K562 (cell line): ENCODE results near the gene C1orf74. TPM values are rescaled to one million over a fixed set of nuclear protein-coding genes. Genes with fewer than 3 reads are reported as not detected.

Experiments used
- ATF3 ChIP-seq, 2 experiments: fragments of 450-650 bp in 1 of 2; sonication (generic) in 1 of 2; formaldehyde crosslinking in 1 of 2; IDR thresholded peaks in 1 of 2; conservative IDR thresholded peaks in 1 of 2; 2 replicates each; pipeline versions ENCODE4 v1.6.1 to v1.8.1; 2016 to 2023; ENCODE audit warnings: mild to moderate bottlenecking in 2 of 2, moderate library complexity in 2 of 2, inconsistent platforms in 1 of 2, missing genetic modification reagents in 1 of 2
- ATF7 ChIP-seq: fragments of 450-650 bp; IDR thresholded peaks from 2 replicates; pipeline ENCODE4 v1.7.1; 2014; ENCODE audit warnings: mild to moderate bottlenecking, moderate library complexity
- ETV6 ChIP-seq, 3 experiments: fragments of 150-350 bp in 1 of 3; sonication (generic) in 1 of 3; formaldehyde crosslinking in 1 of 3; IDR thresholded peaks; 2 replicates each; pipeline versions ENCODE4 v1.6.1 to v1.8.0; 2014 to 2022; ENCODE audit warnings: borderline replicate concordance in 2 of 3, low read depth in 2 of 3, antibody characterized with exemption in 1 of 3, low read length in 1 of 3, mild to moderate bottlenecking in 1 of 3, missing genetic modification reagents in 1 of 3
- HMG20B ChIP-seq: fragments of 250-450 bp; sonication (Bioruptor Pico); IDR thresholded peaks from 2 replicates; pipeline ENCODE4 v1.5.0; 2021; ENCODE audit warnings: mild to moderate bottlenecking
- NEUROD1 ChIP-seq: fragments of 150-350 bp; IDR thresholded peaks from 2 replicates; pipeline ENCODE4 v1.6.1; 2014; ENCODE audit warnings: borderline replicate concordance, low read length, low read depth; ENCODE audit not compliant: partially characterized antibody
- PHF20 ChIP-seq: fragments of 450-650 bp; IDR thresholded peaks from 2 replicates; pipeline ENCODE4 v1.6.1; 2018; ENCODE audit not compliant: partially characterized antibody
- POLR2H ChIP-seq: IDR thresholded peaks from 2 replicates; pipeline ENCODE4 v1.6.1; 2016; ENCODE audit warnings: missing genetic modification characterization, low read depth, mild to moderate bottlenecking, control low read depth, missing compliant biosample characterization, moderate library complexity
- SNRNP70 ChIP-seq: fragments of 200-400 bp; formaldehyde crosslinking; optimal IDR thresholded peaks from 2 replicates; pipeline ENCODE3; 2017; ENCODE audit warnings: low read depth, low read length
- ZNF134 ChIP-seq: fragments of 250-450 bp; sonication (Bioruptor Pico); conservative IDR thresholded peaks from 2 replicates; pipeline ENCODE4 v1.4.0; 2020
- ZNF41 ChIP-seq: fragments of 250-450 bp; sonication (Bioruptor Pico); conservative IDR thresholded peaks from 2 replicates; pipeline ENCODE4 v1.4.0; 2020; ENCODE audit warnings: mild to moderate bottlenecking
- ZNF76 ChIP-seq: fragments of 250-450 bp; sonication (Bioruptor Pico); IDR thresholded peaks from 2 replicates; pipeline ENCODE4 v1.4.0; 2020; ENCODE audit warnings: mild to moderate bottlenecking, moderate library complexity, borderline replicate concordance
- polyA plus RNA-seq, 8 experiments: library from polyadenylated mRNA; depleted of rRNA in 4 of 8; stranded (reverse) in 5 of 8; unstranded in 3 of 8; fragments of >200 nt; fragmentation: Nextera tagmentation in 2 of 8; fragmentation: Illumina TruSeq in 1 of 8; extraction: Ambion mirVana in 2 of 8; extraction: Trizol in 1 of 8; gene quantifications; 2 replicates each; pipeline versions ENCODE4 v1.2.1 to v1.2.3, GENCODE V29; 2011 to 2014; ENCODE audit warnings: inconsistent platforms in 1 of 8, missing spikeins in 1 of 8
- total RNA-seq, 7 experiments: library from RNA; depleted of rRNA in 6 of 7; stranded (reverse); fragments of >200 nt in 6 of 7; fragmentation: Illumina TruSeq in 2 of 7; extraction: Trizol in 2 of 7; gene quantifications; 2 replicates each; pipeline versions ENCODE4 v1.2.1 to v1.2.3, GENCODE V29; 2011 to 2021; ENCODE audit warnings: low replicate concordance in 1 of 7
- TF ChIP-seq, protein P1 (sequence below): fragments of 250-450 bp; sonication (Bioruptor Pico); IDR thresholded peaks from 2 replicates; pipeline ENCODE4 v1.4.0; 2020; ENCODE audit warnings: mild to moderate bottlenecking, moderate library complexity
- TF ChIP-seq, protein P2 (sequence below): fragments of 250-450 bp; sonication (Bioruptor Pico); IDR thresholded peaks from 2 replicates; pipeline ENCODE4 v1.8.0; 2022; ENCODE audit warnings: inconsistent platforms
- TF ChIP-seq, protein P3 (sequence below): fragments of 250-450 bp; sonication (Bioruptor Pico); IDR thresholded peaks from 2 replicates; pipeline ENCODE4 v1.8.0; 2022; ENCODE audit warnings: inconsistent platforms, mild to moderate bottlenecking, moderate library complexity, borderline replicate concordance
- TF ChIP-seq, protein P4 (sequence below): fragments of 200-800 bp; sonication (Bioruptor generic); IDR thresholded peaks from 2 replicates; pipeline ENCODE4 v1.6.1; 2017; ENCODE audit warnings: missing genetic modification characterization, missing compliant biosample characterization

C1orf74 gene
- total and polyA plus RNA-seq, 9 of the 15 experiments (the other 6 are each of a cell fraction or from before 2014, with no cell fraction given): 4.0 to 7.6 (median 5.7) TPM

DNA sequence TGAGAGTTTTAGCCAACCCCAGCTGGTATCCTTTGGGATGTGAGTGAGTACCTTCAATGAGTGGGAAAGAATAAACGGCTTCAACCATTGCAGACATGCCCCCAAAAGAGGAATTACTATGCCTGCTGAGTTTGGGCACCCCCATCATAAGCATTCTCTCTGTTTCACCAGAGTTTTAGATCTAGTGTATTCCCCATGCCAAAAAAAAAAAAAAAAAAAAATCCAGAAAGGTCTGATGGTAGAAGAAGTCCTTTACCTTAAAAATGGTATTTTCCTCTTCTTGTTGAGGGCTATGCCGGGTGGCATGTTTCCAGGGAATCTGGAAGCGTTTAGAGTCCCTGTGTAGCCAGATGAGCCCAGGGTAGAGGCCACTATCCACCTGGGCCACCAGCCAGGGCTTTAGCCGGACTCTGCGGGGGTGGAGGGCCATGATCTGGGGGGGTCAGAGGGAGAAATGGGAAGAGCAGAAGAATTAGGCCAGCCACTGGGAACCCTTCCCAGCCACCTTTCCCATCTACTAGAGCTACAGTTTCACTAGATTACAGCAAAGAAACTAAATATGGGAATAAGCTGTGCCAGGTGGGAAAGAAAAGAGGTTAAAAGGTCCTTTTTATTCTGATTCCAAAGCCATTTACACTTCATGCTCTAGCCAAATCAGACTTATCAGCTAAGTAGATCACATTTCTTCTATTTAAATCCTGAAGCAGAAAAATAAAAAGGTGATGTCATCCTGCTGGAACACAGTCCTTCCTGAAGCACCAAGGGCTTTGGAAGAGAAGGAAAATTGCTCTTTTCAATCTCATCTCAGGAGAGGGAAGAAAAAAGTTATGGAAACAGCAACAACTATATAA lies 16.9 kb upstream of the C1orf74 start (continued):
- TF ChIP-seq, protein P1, sequence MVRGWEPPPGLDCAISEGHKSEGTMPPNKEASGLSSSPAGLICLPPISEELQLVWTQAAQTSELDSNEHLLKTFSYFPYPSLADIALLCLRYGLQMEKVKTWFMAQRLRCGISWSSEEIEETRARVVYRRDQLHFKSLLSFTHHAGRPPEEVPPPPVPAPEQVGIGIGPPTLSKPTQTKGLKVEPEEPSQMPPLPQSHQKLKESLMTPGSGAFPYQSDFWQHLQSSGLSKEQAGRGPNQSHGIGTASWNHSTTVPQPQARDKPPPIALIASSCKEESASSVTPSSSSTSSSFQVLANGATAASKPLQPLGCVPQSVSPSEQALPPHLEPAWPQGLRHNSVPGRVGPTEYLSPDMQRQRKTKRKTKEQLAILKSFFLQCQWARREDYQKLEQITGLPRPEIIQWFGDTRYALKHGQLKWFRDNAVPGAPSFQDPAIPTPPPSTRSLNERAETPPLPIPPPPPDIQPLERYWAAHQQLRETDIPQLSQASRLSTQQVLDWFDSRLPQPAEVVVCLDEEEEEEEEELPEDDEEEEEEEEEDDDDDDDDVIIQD (CRISPR knock-in tag): no peak
- no peak for TF ChIP-seq PHF20
- TF ChIP-seq SNRNP70: no peak
- TF ChIP-seq ZNF76: no peak
- TF ChIP-seq, protein P2, sequence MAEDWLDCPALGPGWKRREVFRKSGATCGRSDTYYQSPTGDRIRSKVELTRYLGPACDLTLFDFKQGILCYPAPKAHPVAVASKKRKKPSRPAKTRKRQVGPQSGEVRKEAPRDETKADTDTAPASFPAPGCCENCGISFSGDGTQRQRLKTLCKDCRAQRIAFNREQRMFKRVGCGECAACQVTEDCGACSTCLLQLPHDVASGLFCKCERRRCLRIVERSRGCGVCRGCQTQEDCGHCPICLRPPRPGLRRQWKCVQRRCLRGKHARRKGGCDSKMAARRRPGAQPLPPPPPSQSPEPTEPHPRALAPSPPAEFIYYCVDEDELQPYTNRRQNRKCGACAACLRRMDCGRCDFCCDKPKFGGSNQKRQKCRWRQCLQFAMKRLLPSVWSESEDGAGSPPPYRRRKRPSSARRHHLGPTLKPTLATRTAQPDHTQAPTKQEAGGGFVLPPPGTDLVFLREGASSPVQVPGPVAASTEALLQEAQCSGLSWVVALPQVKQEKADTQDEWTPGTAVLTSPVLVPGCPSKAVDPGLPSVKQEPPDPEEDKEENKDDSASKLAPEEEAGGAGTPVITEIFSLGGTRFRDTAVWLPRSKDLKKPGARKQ (CRISPR knock-in tag): no peak
- no peak for TF ChIP-seq ZNF41 (CRISPR knock-in tag)
- no peak for TF ChIP-seq ETV6 (IDR thresholded peaks at IDR 0.05; ENCODE audit: borderline replicate concordance in 1 of 2, low read depth in 2 of 2, low read length in 1 of 2)
- no peak for TF ChIP-seq ETV6 (CRISPR knock-in tag; IDR thresholded peaks at IDR 0.05; ENCODE audit: borderline replicate concordance)
- peak; percentile 49 for TF ChIP-seq ATF3 (IDR thresholded peaks at IDR 0.05)
- no peak for TF ChIP-seq ATF3 (CRISPR knock-in tag; conservative IDR thresholded peaks at IDR 0.05)
- TF ChIP-seq, protein P3, sequence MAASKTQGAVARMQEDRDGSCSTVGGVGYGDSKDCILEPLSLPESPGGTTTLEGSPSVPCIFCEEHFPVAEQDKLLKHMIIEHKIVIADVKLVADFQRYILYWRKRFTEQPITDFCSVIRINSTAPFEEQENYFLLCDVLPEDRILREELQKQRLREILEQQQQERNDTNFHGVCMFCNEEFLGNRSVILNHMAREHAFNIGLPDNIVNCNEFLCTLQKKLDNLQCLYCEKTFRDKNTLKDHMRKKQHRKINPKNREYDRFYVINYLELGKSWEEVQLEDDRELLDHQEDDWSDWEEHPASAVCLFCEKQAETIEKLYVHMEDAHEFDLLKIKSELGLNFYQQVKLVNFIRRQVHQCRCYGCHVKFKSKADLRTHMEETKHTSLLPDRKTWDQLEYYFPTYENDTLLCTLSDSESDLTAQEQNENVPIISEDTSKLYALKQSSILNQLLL (CRISPR knock-in tag): no peak
- TF ChIP-seq NEUROD1: no peak
- TF ChIP-seq POLR2H (tag): no peak
- TF ChIP-seq HMG20B (CRISPR knock-in tag): no peak
- TF ChIP-seq, protein P4, sequence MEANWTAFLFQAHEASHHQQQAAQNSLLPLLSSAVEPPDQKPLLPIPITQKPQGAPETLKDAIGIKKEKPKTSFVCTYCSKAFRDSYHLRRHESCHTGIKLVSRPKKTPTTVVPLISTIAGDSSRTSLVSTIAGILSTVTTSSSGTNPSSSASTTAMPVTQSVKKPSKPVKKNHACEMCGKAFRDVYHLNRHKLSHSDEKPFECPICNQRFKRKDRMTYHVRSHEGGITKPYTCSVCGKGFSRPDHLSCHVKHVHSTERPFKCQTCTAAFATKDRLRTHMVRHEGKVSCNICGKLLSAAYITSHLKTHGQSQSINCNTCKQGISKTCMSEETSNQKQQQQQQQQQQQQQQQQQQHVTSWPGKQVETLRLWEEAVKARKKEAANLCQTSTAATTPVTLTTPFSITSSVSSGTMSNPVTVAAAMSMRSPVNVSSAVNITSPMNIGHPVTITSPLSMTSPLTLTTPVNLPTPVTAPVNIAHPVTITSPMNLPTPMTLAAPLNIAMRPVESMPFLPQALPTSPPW (CRISPR knock-in tag): peak; percentile 23; the same call in 1 of the 2 replicates
- 0 out of 2 replicates have a peak, but pooled peaks have one; percentile 16 for TF ChIP-seq ATF7
- no peak for TF ChIP-seq ZNF134 (CRISPR knock-in tag)
